DND-41 (cell line): ENCODE measurements around the gene ARL17B.
"Not testable (repeated sequence)": the region's sequence is repeated elsewhere in the genome, so short reads cannot be mapped to it uniquely, and the experiment has no call there.

Source experiments
- ATAC-seq: fragments of 200-7000 bp; cut with Tn5 transposase; 3 replicates; pipeline ENCODE4 v1.9.1; 2021; ENCODE audit warnings: low read depth; ENCODE audit not compliant: insufficient read depth
- DNase-seq: peaks from one replicate; pipeline ENCODE4 v3.0.0-alpha.2; 2020
- H2AFZ ChIP-seq: 2 replicates; pipeline ENCODE4 v1.6.0; 2012; ENCODE audit warnings: low read depth, low read length
- H3K27ac ChIP-seq: 2 replicates; pipeline ENCODE4 v1.5.1; 2012; ENCODE audit warnings: low read length, inconsistent platforms
- H3K27me3 ChIP-seq: fragments of 200-600 bp; sonication (generic); 2 replicates; pipeline ENCODE4 v1.6.0; 2012; ENCODE audit warnings: low read length, mild to moderate bottlenecking, inconsistent platforms; ENCODE audit not compliant: insufficient read depth, poor library complexity
- H3K36me3 ChIP-seq: 2 replicates; pipeline ENCODE4 v1.5.1; 2012; ENCODE audit warnings: low read length, inconsistent platforms; ENCODE audit not compliant: insufficient read depth
- H3K4me1 ChIP-seq: 2 replicates; pipeline ENCODE4 v1.5.1; 2012; ENCODE audit warnings: mild to moderate bottlenecking, low read length; ENCODE audit not compliant: insufficient read depth
- H3K4me2 ChIP-seq: 2 replicates; pipeline ENCODE4 v1.6.0; 2012; ENCODE audit warnings: mild to moderate bottlenecking, moderate library complexity, low read length, inconsistent platforms; ENCODE audit not compliant: insufficient read depth
- H3K4me3 ChIP-seq, 2 experiments: fragments of 200-600 bp in 1 of 2; shearing (Covaris generic) in 1 of 2; 2 replicates each; pipeline ENCODE4 v1.5.1; 2012 to 2016; ENCODE audit warnings: inconsistent platforms in 2 of 2, low read length in 2 of 2, mild to moderate bottlenecking in 2 of 2, low read depth in 1 of 2, moderate library complexity in 1 of 2
- H3K79me2 ChIP-seq: 2 replicates; pipeline ENCODE4 v1.6.0; 2012; ENCODE audit warnings: low read length, inconsistent platforms; ENCODE audit not compliant: insufficient read depth
- H3K9ac ChIP-seq: 2 replicates; pipeline ENCODE4 v1.6.0; 2012; ENCODE audit warnings: low read depth, mild to moderate bottlenecking, inconsistent platforms, low read length, moderate library complexity
- H3K9me3 ChIP-seq: 2 replicates; pipeline ENCODE4 v1.5.1; 2012; ENCODE audit warnings: low read length, moderate library complexity, mild to moderate bottlenecking, inconsistent platforms; ENCODE audit not compliant: insufficient read depth, severe bottlenecking
- H4K20me1 ChIP-seq: 2 replicates; pipeline ENCODE4 v1.6.0; 2012; ENCODE audit warnings: low read length; ENCODE audit not compliant: insufficient read depth

The ARL17B gene

GRCh38 chr17:46348345-46348744 is 13.2 kb downstream of the ARL17B start:
- not testable (repeated sequence) for H3K79me2 ChIP-seq, H3K9me3 ChIP-seq, H2AFZ ChIP-seq, H3K9ac ChIP-seq, H3K4me1 ChIP-seq, H3K27ac ChIP-seq, H4K20me1 ChIP-seq, H3K4me3 ChIP-seq, H3K27me3 ChIP-seq, H3K36me3 ChIP-seq, DNase-seq, ATAC-seq, H3K4me2 ChIP-seq

- H2AFZ ChIP-seq, DNase-seq, H3K4me2 ChIP-seq, H3K4me3 ChIP-seq, H4K20me1 ChIP-seq, H3K36me3 ChIP-seq, H3K27ac ChIP-seq, ATAC-seq, H3K4me1 ChIP-seq, H3K9me3 ChIP-seq, H3K27me3 ChIP-seq, H3K79me2 ChIP-seq, H3K9ac ChIP-seq: not testable (repeated sequence)
Observed at GRCh38 chr17:46342131-46342530, 19.4 kb downstream of the ARL17B start.

- H3K79me2 ChIP-seq, H3K9ac ChIP-seq, H3K27me3 ChIP-seq, H3K27ac ChIP-seq, H3K4me3 ChIP-seq, ATAC-seq, H4K20me1 ChIP-seq, H3K4me2 ChIP-seq, H3K36me3 ChIP-seq, H2AFZ ChIP-seq, H3K4me1 ChIP-seq, DNase-seq, H3K9me3 ChIP-seq: not testable (repeated sequence)
Observed at GRCh38 chr17:46341220-46341619, 20.3 kb downstream of the ARL17B start.

GRCh38 chr17:46294831-46295230 is 66.7 kb downstream of the ARL17B start, which contains the start of gene LRRC37A:
LRRC37A (plus strand) TSS chr17:46295131; CDS start chr17:46295134, 3 bp downstream.
- H3K79me2 ChIP-seq, H3K36me3 ChIP-seq, ATAC-seq, H3K9me3 ChIP-seq, DNase-seq, H2AFZ ChIP-seq, H3K27me3 ChIP-seq, H3K4me3 ChIP-seq, H3K9ac ChIP-seq, H3K4me2 ChIP-seq, H4K20me1 ChIP-seq, H3K27ac ChIP-seq: not testable (repeated sequence)
- H3K4me1 ChIP-seq: peaks cover 13% of the 10 kb centered on the region

GRCh38 chr17:46291618-46292017 is 69.9 kb downstream of the ARL17B start:
- H3K4me3 ChIP-seq, H3K9me3 ChIP-seq, H3K79me2 ChIP-seq, ATAC-seq, H3K36me3 ChIP-seq, H3K27me3 ChIP-seq, DNase-seq, H4K20me1 ChIP-seq, H3K4me2 ChIP-seq: not testable (repeated sequence)
- Histone ChIP-seq H3K27ac (peak overlapping the region; percentile 61), H2AFZ (peak overlapping the region; percentile 55), H3K9ac (peak overlapping the region; percentile 34; the same call in 1 of the 2 replicates), H3K4me1 (peaks cover 18% of the 10 kb centered on the region)

DNA sequence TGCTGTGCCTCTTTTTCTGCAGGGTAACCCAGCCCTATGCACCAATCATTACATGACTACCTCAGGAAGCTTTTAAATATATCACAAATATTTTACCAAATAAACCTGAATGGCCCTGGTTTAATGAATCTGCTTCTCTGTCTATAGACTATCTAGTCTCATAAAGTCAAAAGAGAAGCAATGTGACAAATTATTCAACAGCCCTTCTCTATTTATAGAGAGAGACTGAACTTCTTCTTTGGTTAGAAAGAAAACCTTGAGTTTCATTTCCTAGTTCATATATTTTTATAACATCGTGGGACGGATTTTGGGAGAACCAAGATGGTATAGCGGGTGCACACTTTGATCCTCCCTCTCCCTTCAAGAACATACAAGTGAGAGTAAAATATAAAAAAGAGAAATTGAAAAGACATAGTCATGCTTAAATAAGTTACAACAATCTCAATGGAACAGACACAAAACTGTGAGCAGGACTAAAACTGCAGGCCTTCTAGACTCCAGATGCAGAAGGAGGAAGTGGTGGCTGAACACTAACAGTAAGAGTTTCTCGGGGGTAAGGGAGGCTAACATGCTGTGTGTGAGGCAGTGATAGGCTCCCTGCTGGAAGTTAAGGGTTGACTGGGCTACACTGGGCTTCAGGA is 70.5 kb downstream of the ARL17B start:
- not testable (repeated sequence) for H3K36me3 ChIP-seq, H3K27me3 ChIP-seq, H3K9me3 ChIP-seq, H3K79me2 ChIP-seq, H4K20me1 ChIP-seq, H3K4me2 ChIP-seq, H3K4me3 ChIP-seq
- H3K4me1 ChIP-seq: peaks cover 18% of the 10 kb centered on the region
- peak overlapping the region; percentile 34; the same call in 1 of the 2 replicates for H3K9ac ChIP-seq
- H3K27ac ChIP-seq: peak overlapping the region; percentile 61
- ATAC-seq: peak; percentile 94
- DNase-seq: peak; percentile 50
- peak overlapping the region; percentile 55; the same call in 1 of the 2 replicates for H2AFZ ChIP-seq

DNA sequence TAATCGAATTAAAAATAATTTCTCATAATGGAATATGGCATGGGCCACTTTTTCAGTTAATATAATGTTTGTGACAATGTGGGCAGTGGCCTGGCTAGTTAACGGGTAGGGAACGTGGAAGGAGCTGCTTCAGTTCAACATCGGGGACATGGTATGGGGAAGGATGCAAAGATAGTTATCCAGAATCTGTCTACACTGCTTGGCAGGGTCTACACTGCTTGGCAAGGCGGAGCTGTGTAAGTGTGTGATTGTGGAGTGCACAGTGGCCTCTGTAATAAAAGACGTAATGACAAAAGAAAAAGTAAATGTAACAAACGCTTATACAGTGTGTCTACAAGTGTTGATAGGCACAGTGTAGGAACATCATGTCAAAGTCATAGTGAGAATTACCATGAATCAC is 74.0 kb downstream of the ARL17B start:
- not testable (repeated sequence) for ATAC-seq, H3K79me2 ChIP-seq, H3K36me3 ChIP-seq, H2AFZ ChIP-seq, H3K27ac ChIP-seq, H4K20me1 ChIP-seq, H3K4me2 ChIP-seq, H3K27me3 ChIP-seq, H3K9me3 ChIP-seq, DNase-seq, H3K9ac ChIP-seq, H3K4me3 ChIP-seq
- H3K4me1 ChIP-seq: peaks cover 18% of the 10 kb centered on the region
